HG02763 (cell line): ENCODE results near the gene C20orf202.

Experiments used
- ATAC-seq: cut with Tn5 transposase; IDR thresholded peaks from one replicate; pipeline ENCODE4 v1.9.1; 2021; ENCODE audit warnings: mild to moderate bottlenecking, moderate library complexity; ENCODE audit not compliant: unreplicated experiment

The C20orf202 gene

DNA sequence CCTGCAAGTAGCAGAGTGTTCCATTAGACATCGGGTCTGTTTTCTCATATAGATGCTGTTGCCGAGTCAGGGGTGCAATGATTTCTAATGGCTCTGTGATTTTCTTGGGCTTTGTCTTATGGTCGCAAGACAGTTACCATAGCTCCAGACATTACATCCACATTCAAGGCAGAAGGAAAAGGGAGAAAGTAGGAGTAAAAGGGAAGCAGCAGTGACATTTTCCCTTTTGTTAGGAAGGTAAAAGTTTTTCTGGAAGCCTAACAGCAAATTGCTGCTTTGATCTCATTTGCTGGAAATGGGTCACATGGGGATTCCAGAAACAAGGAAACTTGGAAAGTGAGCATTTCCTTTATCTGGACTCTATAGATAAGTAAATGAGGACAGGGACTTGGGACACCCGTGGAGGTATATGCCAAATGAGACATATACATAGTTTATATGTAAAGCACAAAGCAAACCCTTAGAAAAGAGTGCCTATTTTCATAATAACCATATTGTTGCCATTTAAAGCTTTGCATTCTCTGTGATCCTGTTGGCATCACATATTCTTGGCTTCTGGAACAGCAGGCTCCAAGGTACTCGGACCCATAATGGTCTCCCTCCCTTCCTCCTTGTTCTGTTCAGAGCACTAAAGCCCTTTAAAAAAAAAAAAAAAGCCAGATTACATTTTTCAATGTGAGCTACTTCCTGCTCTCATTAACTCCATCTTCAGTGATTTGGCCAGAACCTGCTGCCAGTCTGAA is at the start of gene C20orf202:
TSS of gene C20orf202 (plus strand) at position 693 of the 743 bp plus-strand sequence. CDS start 132 bp downstream, outside the sequence.
- ATAC-seq = no peak

DNA sequence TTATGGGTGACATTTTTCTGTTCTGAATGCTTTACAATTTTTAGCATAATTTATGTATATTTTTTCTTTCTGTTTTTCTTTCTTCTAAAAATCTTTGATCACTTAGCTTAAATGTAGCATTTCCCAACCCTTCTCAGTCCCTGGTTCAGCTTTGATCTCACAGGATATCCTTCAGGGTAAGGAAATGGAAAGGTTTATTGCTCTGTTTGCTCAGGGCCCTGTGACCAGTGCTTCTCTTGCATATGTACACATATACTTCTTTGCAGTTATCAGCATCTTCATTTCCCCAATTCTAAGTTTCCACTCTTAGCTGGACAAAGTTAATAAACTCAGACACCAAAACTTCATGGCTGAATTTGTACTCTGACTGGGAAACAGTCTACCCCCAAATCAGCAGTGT is 49.0 kb upstream of the C20orf202 start:
- no peak for ATAC-seq

DNA sequence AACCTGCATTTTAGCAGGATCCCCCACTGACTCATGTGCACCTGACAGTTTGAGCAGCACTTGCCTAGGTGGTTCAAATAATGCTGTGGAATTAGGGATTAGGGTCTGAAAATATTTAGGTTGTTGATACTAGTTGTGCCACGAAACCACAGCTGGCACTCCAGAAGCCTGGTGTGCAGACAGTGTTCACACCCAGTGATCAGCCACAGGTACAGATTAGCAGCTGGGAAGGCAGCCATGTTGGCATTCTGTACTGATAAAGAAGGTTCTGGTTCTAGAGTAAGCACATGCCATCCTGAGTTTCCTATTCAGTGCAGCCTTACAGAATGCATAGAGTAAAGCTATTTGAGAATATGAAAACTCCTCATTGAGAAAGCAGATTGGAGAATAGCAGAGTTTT is 48.6 kb upstream of the C20orf202 start:
- ATAC-seq = no peak

DNA sequence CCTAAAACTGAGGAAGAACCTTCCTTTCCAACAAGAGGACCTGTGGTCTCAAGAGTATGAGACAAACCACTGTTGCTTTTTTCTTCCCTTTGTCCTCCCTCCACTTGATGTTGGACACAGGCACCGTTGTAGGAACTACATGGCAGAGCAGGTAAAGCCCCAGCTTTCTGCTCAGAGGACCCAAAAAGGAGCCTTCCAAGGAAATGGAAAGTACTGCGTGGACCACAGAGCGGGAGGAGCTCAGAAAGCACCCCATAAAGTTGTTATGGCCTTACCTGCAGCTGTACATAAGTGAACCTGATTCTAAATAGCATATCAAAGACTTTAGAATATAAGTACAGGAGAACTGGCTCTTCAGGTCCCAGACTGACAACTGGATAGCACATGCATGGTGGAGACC is 47.9 kb upstream of the C20orf202 start:
- ATAC-seq = no peak

DNA sequence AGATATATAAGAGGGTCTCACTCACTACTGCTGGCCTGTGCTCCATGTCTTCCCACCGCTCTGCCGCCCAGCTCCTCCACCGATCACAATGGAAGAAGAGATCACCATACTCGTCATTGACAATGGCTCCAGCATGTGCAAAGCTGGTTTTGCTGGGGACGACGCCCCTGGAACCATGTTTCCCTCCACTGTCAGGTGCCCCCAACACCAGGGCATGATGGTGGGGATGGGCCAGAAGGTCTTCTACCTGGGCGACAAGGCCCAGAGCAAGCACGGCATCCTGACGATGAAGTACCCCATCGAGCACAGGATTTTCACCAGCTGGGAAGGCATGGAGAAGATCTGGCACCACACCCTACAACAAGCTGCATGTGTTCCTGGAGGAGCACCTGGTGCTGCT is 42.8 kb upstream of the C20orf202 start:
- ATAC-seq = no peak

DNA sequence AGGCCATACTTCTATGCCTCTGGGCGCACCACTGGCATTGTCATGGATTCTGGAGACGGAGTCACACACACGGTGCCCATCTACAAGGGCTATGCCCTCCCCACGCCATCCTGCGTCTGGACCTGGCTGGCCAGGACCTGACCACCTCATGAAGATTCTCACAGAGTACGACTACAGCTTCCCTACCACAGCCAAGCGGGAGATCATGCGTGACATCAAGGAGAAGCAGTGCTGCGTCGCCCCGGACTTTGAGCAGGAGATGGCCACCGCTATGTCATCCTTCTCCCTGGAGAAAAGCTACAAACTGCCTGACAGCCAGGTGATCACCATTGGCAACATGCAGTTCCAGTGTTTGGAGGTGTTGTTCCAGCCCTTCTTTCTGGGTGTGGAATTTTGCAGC is 42.3 kb upstream of the C20orf202 start:
- no peak for ATAC-seq

DNA sequence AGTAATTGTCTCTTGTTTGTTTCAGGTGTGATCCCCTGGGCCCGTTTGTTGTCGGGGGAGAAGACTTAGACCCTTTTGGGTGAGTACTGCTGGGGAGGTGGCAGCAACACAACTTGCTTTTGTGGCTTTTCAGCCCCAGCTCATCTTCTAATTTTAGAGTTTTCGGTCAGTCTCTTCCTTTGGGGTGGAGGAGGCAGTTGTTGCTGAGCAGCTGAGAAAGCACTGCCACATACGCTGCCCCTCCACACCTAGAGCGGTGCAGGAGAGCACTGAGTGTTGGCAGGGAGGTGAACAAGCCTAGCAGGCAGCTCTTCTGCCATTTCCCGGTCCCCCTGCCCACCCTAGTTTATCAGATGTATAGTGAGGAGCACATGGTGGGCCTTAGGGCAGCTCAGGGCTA is 40.1 kb upstream of the C20orf202 start:
- no peak for ATAC-seq

DNA sequence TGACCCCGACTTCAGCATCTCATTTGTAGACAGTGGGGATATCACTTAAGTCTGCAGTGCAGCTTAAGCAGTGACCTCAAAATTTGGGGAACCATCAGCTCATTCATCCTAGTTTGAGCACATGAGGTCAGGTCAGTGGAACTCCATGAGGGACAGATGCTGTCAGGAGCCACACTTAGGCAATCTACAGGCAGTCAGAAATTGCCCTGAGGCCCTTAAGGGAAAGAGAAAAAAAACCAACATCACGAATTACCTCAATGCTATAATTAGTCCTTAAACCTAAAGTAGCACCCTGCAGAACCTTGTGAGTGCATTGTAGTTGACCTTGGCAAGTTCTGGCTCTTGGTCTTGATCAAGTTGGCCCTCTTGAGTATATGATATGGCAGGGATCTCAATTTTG is 39.6 kb upstream of the C20orf202 start:
- no peak for ATAC-seq

DNA sequence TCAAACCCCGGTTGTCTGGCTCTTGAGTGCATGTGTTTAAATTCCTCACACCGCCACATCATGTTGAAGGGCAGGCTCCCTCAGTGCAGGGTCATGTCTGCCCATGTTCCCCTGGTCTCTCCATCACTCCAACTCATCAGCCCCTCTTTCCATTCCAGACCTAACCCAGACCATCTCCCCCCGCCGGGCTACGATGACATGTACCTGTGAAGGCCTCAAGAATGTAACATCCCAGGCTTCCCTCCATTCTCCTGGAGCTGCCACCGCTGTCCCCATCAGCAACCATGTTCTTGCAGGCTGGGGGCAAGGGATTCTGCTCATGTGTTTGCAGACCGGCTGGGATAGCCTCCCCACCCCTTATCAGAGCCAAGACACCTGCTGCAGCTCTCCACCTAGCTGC is 38.4 kb upstream of the C20orf202 start:
- no peak for ATAC-seq

DNA sequence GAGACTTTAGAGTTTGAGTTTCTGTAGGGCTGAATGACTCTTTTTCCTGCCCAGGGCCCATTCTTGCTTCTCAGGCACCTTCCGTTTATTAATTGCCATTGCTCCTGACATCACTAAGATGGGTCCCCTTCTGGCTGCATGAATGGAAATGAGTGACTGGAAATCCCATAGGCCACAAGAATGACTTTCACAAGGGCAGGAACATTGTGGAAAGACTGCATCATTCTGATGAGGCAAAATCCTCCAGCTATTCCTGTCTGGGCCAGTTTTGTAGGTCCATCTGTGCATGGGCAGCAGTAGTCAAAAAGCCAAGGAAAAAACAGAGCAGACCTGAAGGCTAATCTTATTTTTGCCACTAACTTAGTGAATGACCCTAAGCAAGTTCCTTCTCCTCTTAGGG is 37.7 kb upstream of the C20orf202 start:
- ATAC-seq = no peak

DNA sequence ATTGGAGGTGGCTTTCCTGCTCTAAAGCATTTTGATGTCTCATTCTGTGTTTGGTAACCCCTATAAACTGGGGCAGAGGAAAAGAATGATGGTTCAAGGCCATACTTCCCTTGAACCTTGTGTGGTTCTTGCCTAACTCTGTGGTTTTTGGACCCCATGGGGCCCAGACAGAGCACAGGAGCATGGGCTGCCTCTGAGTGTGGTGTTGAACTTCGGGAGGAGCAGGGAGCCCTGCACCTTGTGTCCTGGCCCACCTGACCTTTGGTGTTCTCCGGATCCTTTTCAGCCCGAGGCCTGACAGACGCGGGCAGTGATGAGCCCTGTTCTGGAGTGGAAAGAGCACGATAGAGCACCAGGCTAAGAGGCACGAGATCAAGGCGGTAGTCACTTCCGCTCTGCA is 37.3 kb upstream of the C20orf202 start:
- ATAC-seq = no peak

DNA sequence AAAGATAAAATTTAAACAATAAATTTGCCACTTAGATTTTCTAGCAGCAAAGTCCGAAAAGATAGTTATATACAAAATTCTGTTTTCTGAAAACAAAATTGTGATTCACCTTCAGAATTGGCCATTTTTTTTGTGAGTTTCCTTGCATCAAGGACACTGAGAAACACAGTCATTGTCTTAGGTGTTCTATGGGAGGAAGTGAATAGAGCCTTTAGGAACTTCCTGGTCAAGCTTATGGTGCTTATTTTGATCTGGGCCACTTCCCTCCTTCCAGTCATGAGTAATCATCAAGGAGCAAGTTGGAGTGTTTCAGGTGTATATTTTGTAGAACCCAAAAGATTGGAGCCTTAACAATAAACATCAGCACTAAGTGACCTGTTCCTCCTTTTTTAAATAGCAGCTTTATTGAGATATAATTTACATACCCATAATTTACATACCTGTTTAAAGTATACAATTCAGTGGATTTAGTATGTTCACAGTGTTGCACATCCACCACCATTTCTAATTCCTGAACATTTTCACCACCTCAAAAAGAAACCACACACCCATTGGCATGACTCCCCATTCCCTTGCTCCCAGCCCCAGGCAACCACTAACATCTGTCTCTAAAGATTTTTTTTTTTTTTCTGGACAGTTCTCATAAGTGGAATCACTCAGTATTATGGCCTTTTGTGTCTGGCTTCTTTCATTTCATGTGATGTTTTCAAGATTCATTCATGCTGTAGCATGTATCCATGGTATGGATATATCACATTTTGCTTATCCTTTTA is 36.1 kb upstream of the C20orf202 start:
- ATAC-seq = no peak

DNA sequence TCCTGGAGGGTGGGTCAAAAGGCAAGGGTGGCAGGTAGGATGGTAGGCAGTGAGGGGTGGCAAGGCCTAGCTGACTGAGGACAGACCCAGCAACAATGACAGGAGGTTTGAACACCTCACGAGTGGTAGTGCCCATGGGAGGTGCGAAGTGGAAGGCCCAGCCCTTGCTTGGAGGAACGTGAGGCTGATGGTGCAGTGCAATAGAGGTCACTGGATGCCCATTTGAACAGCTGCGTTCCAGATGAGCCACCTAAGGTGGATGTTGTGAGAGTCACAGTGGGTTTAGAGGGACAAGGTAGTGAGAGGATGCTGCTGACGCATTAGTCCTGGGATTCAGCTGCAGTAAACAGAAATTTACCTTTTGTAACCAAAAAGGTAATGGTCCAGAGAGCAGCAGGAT is 34.0 kb upstream of the C20orf202 start:
- ATAC-seq = no peak

DNA sequence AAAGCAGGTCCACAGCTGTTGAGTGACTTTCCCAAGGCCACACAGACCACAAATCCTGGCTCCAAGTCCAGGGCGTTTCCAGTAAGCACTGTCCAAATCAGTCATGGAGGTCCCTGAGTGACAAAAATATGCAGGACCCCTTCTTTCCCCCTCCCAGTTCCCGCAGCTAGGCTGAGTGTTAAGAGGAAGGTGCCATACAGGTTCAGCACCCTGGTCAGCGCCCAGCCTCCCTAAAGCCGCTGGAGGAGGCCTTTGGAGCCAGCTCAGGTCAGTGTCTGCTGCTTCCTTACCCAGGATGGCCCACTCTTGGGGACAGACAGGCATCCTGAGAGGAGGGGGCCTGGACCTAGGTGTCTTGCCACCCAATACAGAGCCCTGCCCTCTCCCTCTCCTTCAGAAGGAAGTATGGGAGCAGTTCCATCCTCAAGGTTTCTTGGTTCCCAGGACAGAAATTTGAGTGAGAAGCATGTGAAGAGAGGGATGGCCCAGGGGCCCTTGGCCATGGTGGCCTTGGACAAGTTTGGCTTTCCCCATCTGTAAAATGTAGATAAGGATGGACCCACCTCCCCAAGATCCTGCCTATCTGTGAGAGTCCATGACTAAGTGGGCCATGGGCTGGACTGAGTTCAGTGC is 31.7 kb upstream of the C20orf202 start:
- ATAC-seq = no peak

DNA sequence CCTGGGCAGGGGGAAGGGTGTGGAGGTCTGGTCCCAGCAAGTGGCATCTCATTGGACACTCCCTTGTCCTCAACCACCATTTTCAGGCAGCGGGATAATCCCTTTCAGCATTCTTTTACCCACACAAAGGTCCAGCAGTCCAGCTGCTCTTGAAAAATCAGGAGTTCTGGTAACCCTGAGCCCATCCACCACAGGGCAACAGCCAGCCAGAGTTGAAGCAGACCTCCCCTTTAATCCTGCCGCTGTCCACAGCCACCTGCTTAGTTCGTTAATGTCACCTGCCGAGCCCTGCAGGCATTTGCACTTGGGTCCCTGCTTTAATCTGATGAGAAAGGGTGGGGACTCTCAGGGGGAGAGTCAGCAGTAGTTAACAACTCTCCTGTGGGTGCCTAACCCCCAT is 29.6 kb upstream of the C20orf202 start:
- ATAC-seq = no peak

DNA sequence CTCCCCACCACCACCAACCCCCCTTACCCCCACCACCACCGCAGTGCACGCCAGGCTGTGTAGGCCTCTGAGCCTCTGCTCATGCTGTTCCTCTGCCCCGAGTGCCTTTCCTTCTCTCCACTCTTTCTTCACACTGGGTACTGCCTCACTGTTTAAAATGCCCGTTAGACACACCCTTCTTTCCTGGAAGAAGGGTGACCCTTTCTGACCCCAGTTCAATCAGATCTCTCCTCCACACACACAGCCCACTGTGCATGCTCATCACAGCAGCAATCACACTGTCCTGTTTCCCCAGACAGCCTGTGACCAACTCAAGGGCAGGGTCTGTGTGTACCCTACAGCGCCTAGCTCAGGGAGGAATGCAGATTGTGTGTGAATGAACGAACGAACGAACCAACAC is 28.5 kb upstream of the C20orf202 start:
- ATAC-seq = no peak

DNA sequence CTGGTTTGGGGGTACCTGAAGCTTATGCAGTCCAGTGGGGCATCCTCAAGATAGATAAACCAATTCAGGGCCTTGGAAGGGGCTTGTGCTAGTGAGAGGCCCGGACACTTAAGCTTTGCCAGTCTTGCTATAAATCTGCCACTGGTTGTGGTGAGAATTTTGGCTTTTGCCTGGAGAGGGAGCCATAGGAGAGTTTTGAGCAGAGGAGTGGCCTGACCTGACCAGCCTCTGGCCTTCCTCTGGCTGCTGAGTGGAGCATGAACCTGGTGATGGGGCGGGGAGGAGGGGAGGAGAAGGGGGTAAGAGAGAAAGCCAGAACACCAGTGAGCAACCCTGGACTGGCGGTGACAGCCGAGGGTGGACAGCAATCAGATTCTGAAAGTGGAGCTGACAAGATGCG is 25.6 kb upstream of the C20orf202 start:
- no peak for ATAC-seq

DNA sequence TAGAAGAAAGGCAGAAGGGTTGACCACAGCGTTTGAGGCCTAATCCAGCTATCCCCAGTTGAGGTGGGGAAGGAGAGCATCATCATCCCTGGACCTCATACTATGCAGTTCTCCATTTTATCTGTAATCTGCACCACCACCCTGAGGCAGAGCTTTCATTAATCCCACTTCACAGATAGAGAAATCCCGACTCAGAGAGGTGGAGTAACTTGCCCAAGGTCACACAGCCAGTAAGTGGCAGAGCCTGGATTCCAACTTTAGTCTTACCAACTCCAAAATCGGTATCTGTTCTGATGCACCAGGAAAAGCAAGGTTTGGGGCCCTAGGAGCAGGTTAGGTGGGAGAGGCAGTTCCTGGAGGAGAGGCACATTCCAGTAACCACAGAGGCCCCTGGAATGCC is 25.2 kb upstream of the C20orf202 start:
- ATAC-seq = no peak

DNA sequence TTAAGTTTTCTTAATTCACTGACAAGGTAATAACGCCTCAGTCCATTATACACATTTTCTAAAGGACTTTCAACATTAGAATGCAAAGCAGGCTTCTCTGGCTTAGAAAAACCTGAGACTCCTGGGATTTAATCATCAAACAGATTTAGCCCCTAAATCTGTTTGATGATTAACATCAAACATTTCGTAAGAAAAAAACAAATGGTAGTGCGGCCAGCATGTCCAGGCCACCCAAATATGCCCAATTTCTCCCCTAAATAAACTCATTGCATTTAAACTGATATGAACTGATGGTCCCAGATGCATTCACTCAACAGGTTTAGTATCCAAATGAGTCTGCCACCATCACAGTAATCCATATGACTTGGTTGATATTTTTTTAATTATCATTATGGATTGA is 24.6 kb upstream of the C20orf202 start:
- no peak for ATAC-seq

DNA sequence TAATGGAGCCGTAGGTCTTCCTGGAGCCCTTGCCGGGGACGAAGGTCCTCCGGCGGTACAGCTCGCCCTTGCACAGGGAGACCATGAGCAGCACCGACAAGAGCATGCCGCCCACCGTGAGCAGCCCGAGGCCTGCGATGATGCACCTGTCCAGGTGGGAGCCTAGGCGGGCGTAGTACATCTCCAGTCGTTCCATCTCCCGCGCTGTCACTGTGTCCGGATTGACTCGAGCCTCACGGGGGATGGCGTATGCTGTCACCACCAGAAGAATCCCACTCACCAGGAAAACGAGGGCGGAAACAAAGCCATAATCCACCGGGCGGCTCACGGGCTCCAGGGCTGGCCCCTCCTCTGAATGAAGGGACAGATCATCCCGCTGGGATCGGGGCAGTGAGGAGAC is 22.3 kb upstream of the C20orf202 start:
- no peak for ATAC-seq

DNA sequence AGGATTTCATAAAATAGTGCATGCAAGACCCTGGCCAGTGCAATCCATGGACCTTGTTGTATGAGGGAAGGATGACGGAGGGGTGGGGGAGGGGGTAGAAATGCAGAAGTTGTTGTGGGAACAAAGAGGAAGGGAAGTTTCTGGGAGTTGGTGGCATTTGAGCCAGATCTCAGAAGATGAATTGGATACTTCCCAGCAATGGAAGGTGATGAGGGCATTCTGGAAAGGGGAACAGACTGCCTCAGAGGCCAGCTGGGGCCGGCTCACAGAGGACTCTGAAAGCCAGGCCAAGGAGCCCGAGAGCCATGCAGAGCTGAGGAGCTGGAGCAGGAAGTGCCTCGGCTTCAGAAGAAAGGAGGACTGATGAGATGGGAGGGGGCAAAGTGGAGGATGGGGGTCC is 21.1 kb upstream of the C20orf202 start:
- ATAC-seq = no peak

DNA sequence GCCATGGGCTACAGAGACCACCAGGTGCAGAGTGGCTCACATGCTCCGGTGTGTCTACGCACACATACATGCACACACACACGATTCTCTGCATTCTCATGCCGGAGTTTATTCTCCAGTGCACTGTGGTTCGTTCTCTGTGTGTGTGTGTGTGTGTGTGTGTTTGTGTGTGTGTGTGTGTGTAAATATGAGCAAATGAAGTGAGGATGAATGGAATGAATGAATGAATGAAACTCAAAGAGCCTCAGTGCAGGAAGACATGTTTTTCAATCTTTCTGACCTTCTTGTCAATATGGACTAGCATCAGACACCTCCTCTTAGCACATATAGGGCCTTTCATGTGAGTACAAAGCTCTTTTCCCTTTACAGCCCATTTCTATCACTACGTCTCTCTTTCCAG is 20.1 kb upstream of the C20orf202 start:
- no peak for ATAC-seq
